A204.1 (cell line): ENCODE results near the gene KRTAP4-1.
"Not testable (repeated sequence)": the region's sequence is repeated elsewhere in the genome, so short reads cannot be mapped to it uniquely, and the experiment has no call there.

Experiments used
- FAIRE-seq: peaks from 2 replicates; lab custom pipeline; 2012; peaks lifted over from hg19 to GRCh38; lab: Jason Lieb, UNC

Gene KRTAP4-1

DNA sequence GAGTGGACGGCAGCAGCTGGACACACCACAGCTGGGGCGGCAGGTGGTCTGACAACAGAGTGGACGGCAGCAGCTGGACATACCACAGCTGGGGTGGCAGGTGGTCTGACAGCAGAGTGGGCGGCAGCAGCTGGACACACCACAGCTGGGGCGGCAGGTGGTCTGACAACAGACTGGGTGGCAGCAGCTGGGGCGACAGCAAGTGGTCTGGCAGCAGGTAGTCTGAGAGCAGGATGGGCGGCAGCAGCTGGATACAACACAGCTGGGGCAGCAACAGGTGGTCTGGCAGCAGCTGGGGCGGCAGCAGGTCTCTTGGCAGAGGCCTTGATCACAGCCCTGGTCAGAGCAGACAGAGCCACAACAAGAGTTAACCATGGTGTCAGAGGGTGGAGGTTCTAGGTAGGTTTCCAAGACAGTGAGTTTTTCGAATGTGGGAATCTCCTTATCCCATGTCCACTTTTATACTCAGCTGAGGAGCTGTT, at the start of gene KRTAP4-1:
Gene KRTAP4-1 (minus strand): TSS at position 432 of the 482 bp plus-strand sequence. CDS start 57 bp downstream, at position 375.
- no peak for FAIRE-seq

DNA sequence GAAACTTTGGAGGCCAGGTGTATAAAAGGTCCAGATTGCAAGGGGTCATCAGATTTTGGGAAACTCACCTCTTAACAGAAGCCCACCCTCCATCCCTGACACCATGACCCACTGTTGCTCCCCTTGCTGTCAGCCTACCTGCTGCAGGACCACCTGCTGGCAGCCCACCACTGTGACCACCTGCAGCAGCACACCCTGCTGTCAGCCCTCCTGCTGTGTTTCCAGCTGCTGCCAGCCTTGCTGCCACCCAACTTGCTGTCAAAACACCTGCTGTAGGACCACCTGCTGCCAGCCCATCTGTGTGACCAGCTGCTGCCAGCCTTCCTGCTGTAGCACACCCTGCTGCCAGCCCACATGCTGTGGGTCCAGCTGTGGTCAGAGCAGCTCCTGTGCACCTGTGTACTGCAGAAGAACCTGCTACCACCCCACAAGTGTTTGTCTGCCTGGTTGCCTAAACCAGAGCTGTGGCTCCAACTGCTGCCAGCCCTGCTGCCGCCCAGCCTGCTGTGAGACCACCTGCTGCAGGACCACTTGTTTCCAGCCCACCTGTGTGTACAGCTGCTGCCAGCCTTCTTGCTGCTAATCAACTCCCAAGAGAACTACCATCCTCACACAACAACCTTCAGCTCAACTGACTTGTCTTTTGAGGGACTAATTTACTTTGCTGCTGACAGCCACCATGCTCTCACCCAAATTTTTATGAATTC, 47.8 kb upstream of the KRTAP4-1 start, which contains the start of gene KRTAP9-3:
Gene KRTAP9-3 (plus strand): TSS at position 51 of the 707 bp plus-strand sequence. CDS start 53 bp downstream, at position 104.
- FAIRE-seq = not testable (repeated sequence)

DNA sequence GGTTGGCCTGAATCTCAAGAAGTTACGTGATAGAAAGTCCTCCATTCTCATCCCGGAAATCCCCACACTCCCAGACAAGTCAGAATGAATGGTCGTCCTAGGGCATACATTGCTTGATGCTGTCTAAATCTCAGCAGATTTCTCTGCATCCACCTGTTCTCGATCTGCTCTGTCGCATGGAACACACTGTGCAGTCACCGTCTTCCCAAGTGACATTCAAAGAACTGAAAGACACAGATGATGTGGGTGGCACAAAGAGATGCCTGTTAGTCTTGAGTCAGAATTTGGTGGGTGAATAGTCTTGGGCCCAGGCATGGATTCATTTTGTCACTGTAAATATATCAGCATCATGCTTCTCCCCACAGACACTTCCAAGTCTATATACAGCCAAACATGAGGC, 47.0 kb upstream of the KRTAP4-1 start:
- FAIRE-seq = no peak

- FAIRE-seq = no peak
Observed at GRCh38 chr17:41230094-41230493, 45.4 kb upstream of the KRTAP4-1 start.

GRCh38 chr17:41226598-41227095, 41.9 kb upstream of the KRTAP4-1 start, which contains the start of gene KRTAP9-2:
TSS of gene KRTAP9-2 (plus strand) at chr17:41226648. CDS start at chr17:41226655, 7 bp downstream.
- not testable (repeated sequence) for FAIRE-seq

DNA sequence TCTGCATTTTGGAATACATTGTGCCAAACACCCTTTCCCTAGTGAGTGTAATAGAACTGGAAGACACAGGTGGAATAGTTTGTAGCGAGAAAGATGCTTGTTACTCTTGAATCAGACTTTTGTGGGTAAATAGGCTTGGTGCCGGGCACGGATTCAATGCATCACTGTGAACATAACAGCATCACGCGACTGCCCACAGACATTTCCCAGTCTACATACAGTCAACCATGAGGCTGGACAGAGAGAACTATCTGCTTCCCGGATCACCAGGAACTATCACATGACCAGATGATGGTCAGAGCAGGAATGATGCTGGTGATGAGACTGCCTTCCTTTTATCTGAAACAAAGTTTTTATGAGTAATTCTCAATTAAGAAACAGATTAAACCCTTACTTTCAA, 41.3 kb upstream of the KRTAP4-1 start:
- FAIRE-seq = no peak

GRCh38 chr17:41223821-41224220, 39.1 kb upstream of the KRTAP4-1 start:
- no peak for FAIRE-seq

- no peak for FAIRE-seq
Observed at GRCh38 chr17:41215681-41216080, 31.0 kb upstream of the KRTAP4-1 start.

DNA sequence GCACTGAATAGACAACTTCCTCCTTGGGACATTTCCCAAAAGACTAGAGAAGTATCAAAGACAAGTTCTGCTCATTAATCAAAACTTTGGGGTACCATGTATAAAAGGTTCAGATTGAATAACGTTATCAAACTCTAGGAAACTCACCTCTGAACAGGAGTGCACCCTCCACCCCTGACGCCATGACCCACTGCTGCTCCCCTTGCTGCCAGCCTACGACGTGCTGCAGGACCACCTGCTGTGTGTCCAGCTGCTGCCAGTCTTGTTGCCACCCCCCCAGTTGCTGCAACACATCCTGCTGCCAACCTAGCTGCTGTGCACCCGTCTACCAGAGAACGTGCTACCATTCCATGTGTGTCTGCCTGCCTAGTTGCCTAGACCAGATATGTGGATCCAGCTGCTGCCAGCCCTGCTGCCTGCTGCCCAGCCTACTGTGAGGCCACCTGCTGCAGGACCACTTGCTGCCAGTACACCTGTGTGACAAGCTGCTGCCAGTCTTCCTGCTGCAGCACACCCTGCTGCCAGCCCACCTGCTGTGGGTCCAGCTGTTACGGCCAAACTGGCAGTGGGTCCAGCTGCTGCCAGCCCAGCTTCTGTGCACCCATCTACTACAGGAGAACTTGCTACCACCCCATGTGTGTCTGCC, 27.9 kb upstream of the KRTAP4-1 start:
- no peak for FAIRE-seq

GRCh38 chr17:41211845-41212466, 27.2 kb upstream of the KRTAP4-1 start:
- no peak for FAIRE-seq

GRCh38 chr17:41199421-41200078, 14.8 kb upstream of the KRTAP4-1 start:
- FAIRE-seq = no peak

DNA sequence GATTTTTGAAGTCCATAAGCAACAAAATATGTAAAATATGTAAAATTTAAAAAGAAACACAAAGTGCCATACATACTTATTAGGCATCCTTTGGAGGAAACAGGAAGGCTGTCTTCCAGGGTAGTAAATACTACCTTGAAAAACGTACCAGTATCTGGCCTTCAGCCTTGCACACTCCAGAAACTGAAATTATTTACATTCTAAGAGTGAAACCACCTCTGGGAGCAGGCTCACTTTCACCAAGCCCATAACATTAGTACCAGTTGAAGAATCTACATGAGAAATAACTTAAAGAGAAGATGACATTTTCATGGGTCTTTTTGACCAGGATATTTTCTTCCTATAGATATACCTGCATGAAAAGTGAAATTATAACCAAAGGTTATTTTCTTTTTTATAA, 11.4 kb upstream of the KRTAP4-1 start:
- FAIRE-seq = no peak

GRCh38 chr17:41190328-41190727, 5.6 kb upstream of the KRTAP4-1 start:
- no peak for FAIRE-seq

- FAIRE-seq = not testable (repeated sequence)
Observed at GRCh38 chr17:41189837-41190318, 5.2 kb upstream of the KRTAP4-1 start, which contains the start of gene KRTAP9-1. TSS of gene KRTAP9-1 (plus strand) at chr17:41189887. CDS start at chr17:41189887, 0 bp downstream.

- FAIRE-seq = no peak
Observed at GRCh38 chr17:41186872-41187271, 2.2 kb upstream of the KRTAP4-1 start.

GRCh38 chr17:41185001-41185400, 290 bp upstream of the KRTAP4-1 start:
- no peak for FAIRE-seq

GRCh38 chr17:41178843-41179616, 5.7 kb downstream of the KRTAP4-1 start:
- FAIRE-seq = no peak

DNA sequence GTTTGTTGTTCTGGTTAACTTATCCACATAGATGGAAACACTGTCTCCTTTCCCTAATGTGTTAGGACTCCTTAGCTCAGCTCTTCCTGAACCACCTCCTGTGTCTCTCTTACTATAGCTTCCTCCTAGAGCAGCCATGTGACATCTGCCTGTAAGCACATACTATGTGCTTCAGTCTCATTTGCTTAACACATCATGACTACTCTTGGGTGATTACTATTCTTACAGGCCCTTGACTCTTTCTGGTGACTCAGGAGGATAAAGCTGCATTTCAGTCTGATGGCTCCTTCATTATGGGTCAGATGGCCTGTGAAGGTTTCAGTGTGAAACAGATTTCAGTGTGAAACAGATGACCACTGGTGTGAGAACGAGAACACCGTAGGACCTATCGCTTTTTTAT, 6.4 kb downstream of the KRTAP4-1 start:
- no peak for FAIRE-seq

DNA sequence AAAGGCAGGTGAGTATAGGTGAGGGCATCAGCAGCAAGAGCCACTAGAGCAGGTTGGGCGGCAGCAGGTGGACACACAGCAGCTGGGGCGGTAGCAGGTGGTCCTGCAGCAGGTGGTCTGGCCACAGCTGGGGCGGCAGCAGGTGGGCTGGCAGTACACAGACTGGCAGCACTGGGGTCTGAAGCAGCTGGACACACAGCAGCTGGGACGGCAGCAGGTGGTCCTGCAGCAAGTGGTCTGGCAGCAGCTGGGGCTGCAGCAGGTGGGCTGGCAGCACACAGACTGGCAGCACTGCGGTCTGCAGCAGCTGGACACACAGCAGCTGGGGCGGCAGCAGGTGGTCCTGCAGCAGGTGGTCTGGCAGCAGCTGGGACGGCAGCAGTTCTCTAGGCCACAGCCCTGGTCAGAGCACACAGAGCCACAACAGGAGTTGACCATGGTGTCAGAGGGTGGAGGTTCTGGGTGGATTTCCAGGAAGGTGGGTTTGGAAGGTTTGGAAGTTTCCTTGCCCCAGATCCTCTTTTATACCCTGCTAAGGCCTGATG, 6.9 kb downstream of the KRTAP4-1 start, which contains the start of gene KRTAP4-2:
Gene KRTAP4-2 (minus strand): TSS at position 495 of the 545 bp plus-strand sequence. CDS start 57 bp downstream, at position 438.
- FAIRE-seq = no peak

GRCh38 chr17:41176744-41177387, 7.8 kb downstream of the KRTAP4-1 start:
- FAIRE-seq = no peak
